Measurements from ENCODE around the gene LRP1.

DNA sequence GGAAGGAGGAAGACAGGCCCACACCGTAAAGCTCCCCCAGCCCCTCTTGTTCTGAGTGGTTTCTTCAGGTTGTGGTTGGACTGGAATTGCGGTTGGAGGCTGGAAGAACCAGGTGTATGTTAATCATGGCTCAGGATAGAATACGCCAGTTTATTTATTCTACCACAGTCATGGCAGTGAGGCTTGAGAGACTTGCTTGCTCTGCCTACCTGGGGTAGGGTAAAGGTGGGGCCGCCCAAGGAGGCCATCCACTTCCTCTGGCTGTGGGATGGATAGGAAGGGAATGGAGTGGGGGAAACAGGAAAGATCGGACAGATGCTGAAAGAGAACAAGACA is 109.3 kb downstream of the LRP1 start:
- TF ChIP-seq, protein P1, sequence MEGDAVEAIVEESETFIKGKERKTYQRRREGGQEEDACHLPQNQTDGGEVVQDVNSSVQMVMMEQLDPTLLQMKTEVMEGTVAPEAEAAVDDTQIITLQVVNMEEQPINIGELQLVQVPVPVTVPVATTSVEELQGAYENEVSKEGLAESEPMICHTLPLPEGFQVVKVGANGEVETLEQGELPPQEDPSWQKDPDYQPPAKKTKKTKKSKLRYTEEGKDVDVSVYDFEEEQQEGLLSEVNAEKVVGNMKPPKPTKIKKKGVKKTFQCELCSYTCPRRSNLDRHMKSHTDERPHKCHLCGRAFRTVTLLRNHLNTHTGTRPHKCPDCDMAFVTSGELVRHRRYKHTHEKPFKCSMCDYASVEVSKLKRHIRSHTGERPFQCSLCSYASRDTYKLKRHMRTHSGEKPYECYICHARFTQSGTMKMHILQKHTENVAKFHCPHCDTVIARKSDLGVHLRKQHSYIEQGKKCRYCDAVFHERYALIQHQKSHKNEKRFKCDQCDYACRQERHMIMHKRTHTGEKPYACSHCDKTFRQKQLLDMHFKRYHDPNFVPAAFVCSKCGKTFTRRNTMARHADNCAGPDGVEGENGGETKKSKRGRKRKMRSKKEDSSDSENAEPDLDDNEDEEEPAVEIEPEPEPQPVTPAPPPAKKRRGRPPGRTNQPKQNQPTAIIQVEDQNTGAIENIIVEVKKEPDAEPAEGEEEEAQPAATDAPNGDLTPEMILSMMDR (IDR thresholded peaks at IDR 0.05): no peak
- TF ChIP-seq POLR2A (IDR thresholded peaks at IDR 0.05) (no peak), POLR2AphosphoS5 (IDR thresholded peaks at IDR 0.05; ENCODE audit: insufficient read depth in 1 of 2, low read depth in 1 of 2) (no peak)

All from vagina (tissue), 2 donors.